Measurements from ENCODE around the gene LINGO3.

Gene LINGO3

DNA sequence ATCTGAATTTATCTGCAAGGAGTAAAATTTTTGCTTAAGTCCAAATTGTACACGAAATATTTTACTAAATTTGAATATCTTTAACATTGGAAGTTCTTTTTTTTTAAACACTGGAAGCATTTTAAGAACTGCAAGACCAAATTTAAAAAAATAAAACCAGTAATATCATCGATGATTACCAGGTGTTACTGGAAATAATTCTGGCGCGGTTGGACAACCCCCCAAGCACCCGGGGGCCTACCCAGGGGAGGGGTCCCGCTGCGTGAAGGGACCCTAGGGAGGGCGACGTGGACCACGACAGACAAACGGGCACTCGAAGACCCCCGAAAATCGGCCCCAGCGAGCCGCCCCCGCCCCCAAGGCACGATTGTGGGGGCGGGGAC is 39.1 kb downstream of the LINGO3 start:
- in situ Hi-C loops (cut with HindIII; ENCODE audit: low sequenced_read_pairs) = no loop called here

DNA sequence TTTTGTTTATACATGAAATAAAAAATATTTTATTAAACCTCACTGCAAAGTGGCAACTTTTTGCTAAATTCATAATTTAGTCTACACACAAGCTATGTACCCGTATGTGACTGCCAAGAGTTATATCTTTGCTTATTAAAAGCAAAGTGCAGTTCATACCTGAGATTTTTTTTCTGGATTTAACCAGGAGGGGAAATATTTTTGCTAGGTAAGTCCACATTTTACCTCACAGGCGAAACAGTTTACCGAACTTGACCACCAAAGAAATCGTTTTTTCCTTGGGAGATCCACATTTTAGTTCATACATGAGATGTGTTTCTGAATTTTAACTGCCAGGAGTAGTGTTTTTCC is 39.5 kb downstream of the LINGO3 start:
- in situ Hi-C loops (cut with HindIII; ENCODE audit: low sequenced_read_pairs) = no loop called here

DNA sequence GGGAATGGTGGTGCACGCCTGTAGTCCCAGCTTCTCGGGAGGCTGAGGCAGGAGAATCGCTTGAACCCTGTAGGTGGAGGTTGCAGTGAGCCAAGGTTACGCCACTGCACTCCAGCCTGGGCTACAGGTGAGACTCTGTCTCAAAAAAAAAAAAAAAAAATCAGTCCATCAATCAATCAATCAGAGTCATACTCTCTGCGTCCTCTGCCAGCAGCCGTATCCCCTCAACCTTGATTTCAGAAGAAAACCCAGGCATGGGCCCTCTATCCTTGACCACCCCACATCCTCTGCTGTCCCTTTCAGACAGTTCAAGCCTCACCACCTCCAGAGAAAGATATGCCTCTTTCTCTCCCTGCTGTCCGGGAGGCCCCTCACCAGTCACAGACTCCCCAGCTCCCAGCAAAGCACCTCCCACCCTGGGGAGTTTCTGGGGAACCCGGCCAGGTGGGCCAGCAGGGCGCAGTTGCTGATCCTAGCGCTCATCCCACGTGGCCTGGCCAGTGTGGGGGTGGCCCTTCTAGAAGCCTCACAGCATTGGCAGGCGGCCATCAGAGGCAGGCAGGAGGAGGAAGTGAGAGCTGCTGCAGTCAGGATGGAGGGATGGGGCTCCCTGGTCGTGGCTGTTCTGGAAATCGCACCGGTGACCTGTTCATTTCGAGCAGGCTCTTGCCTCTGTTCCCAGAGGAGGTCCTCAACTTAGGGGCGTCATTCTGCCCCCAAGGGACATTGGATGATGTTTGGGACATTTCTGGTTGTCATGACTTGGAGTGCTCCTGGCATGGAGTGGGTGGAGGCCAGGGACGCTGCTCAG is 41.6 kb downstream of the LINGO3 start:
- in situ Hi-C loops (cut with HindIII; ENCODE audit: low sequenced_read_pairs) = no loop called here

DNA sequence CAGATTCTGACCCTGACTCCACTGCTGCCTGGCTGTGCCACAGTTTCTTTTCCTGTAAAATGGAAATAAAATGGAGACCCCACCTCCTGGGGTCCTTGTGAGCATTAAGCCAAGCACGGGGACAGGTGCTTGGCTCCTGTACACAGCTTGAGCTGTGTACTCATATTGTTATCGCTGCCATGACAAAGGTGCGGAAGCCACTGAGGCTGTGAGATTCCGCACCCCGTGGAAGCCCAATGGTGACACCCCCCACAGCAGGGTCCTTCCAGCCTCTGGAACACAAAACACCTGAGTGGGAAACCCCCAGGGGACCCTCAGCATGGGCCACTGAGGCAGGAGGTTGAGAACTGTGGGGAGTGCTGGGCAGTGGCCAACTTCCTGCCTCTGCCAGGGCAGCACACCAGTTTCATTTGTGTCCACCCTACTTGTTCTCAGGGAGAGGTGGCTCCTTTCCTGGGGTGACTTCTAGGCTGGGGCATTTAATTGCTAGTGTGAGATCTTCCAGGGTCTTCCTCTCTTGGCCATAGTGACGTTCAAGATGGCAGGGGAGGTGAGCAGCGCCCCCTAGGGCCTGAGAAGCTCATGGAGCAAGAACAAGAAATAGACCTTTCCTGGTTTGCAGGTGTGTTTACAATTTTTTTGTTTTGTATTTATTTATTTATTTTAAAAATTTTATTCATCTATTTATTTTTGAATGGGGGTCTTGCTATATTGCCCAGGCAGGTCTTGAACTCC is 46.3 kb downstream of the LINGO3 start:
- in situ Hi-C loops (cut with HindIII; ENCODE audit: low sequenced_read_pairs) = no loop called here

DNA sequence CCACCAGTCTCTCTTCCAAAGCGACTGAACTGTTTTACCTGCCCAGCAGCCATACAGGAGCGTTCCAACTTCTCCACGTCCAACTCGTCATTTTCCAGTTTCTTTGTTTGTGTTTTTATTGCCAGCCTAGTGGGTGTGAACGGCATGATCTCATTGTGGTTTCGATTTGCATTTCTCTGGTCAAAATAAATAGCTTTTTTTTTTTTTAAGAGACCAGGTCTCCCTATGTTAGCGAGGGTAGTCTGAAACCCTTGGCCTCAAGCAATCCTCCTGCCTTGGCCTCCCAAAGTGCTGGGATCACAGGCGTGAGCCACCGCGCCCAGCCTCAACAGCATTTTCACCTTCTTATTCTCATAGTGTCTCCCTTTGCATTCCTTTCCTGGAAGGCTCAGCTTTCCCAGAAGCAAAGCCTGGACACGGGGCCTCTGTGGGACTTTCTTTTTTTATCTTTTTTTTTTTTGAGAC is 47.6 kb downstream of the LINGO3 start:
- in situ Hi-C loops (cut with HindIII; ENCODE audit: low sequenced_read_pairs) = no loop called here

DNA sequence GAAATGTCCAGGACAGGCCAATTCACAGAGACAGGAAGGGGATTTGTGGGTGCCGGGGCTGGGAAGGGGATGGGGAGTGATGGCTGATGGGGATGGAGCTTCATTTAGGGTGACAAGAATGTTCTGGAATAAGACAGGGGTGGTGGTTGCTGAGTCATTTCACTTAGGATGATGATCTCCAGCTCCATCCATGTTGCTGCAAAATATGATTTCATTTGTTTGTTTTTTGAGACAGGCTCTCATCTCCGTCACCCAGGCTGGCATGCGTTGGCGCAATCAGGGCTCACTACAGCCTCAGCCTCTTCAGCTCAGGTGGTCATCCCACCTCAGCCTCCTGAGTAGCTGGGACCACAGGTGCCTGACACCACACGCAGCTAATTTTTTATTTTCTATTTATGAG is 48.6 kb downstream of the LINGO3 start:
- in situ Hi-C loops (cut with HindIII; ENCODE audit: low sequenced_read_pairs) = no loop called here
